ENCODE data around the gene NDUFS4.
"Not testable (repeated sequence)": the region's sequence is repeated elsewhere in the genome, so short reads cannot be mapped to it uniquely, and the experiment has no call there.

The NDUFS4 gene

GRCh38 chr5:53607886-53608285 is 47.4 kb downstream of the NDUFS4 start:
- no peaks in the 10 kb centered on the region for H3K27me3 ChIP-seq (ENCODE audit: low read depth, low read length)
- peaks cover 11 to 17% of the 10 kb centered on the region in 2 donors for H3K36me3 ChIP-seq (ENCODE audit: control insufficient read depth in 1 of 2, insufficient read depth in 2 of 2, low read length in 2 of 2)
- no peaks in the 10 kb centered on the region for H3K9me3 ChIP-seq (ENCODE audit: control insufficient read depth in 1 of 2, low read length in 2 of 2)
- H3K4me1 ChIP-seq (ENCODE audit: control insufficient read depth in 1 of 2, insufficient read depth in 2 of 2, low read length in 2 of 2) = peaks cover 0 to 19% of the 10 kb centered on the region in 2 donors
- H3K4me3 ChIP-seq (ENCODE audit: low read depth in 1 of 2, low read length in 2 of 2) = no peak overlapping the region
- no peak overlapping the region for H3K27ac ChIP-seq (ENCODE audit: low read length)

GRCh38 chr5:53608897-53609296 is 48.5 kb downstream of the NDUFS4 start:
- Histone ChIP-seq H3K36me3 (ENCODE audit: control insufficient read depth in 1 of 2, insufficient read depth in 2 of 2, low read length in 2 of 2) (peaks cover 11 to 17% of the 10 kb centered on the region in 2 donors), H3K4me1 (ENCODE audit: control insufficient read depth in 1 of 2, insufficient read depth in 2 of 2, low read length in 2 of 2) (peaks cover 0 to 22% of the 10 kb centered on the region in 2 donors)
- not testable (repeated sequence) for H3K27ac ChIP-seq (ENCODE audit: low read length); H3K27me3 ChIP-seq (ENCODE audit: low read depth, low read length); H3K4me3 ChIP-seq (ENCODE audit: low read depth in 1 of 2, low read length in 2 of 2); H3K9me3 ChIP-seq (ENCODE audit: control insufficient read depth in 1 of 2, low read length in 2 of 2)

GRCh38 chr5:53613061-53613460 is 52.6 kb downstream of the NDUFS4 start:
- peaks cover 0 to 6% of the 10 kb centered on the region in 2 donors for H3K36me3 ChIP-seq (ENCODE audit: control insufficient read depth in 1 of 2, insufficient read depth in 2 of 2, low read length in 2 of 2)
- peaks cover 0 to 22% of the 10 kb centered on the region in 2 donors for H3K4me1 ChIP-seq (ENCODE audit: control insufficient read depth in 1 of 2, insufficient read depth in 2 of 2, low read length in 2 of 2)
- no peak overlapping the region for H3K27ac ChIP-seq (ENCODE audit: low read length)
- no peak overlapping the region for H3K4me3 ChIP-seq (ENCODE audit: low read depth in 1 of 2, low read length in 2 of 2)
- H3K27me3 ChIP-seq (ENCODE audit: low read depth, low read length) = no peaks in the 10 kb centered on the region
- H3K9me3 ChIP-seq (ENCODE audit: control insufficient read depth in 1 of 2, low read length in 2 of 2) = no peaks in the 10 kb centered on the region

- H3K27me3 ChIP-seq (ENCODE audit: low read depth, low read length) = no peaks in the 10 kb centered on the region
- no peak overlapping the region for H3K27ac ChIP-seq (ENCODE audit: low read length)
- H3K4me1 ChIP-seq (ENCODE audit: control insufficient read depth in 1 of 2, insufficient read depth in 2 of 2, low read length in 2 of 2) = peaks cover 0 to 22% of the 10 kb centered on the region in 2 donors
- no peaks in the 10 kb centered on the region for H3K9me3 ChIP-seq (ENCODE audit: control insufficient read depth in 1 of 2, low read length in 2 of 2)
- peaks cover 0 to 4% of the 10 kb centered on the region in 2 donors for H3K36me3 ChIP-seq (ENCODE audit: control insufficient read depth in 1 of 2, insufficient read depth in 2 of 2, low read length in 2 of 2)
- H3K4me3 ChIP-seq (ENCODE audit: low read depth in 1 of 2, low read length in 2 of 2) = no peak overlapping the region
These were observed 53.1 kb downstream of the NDUFS4 start for GRCh38 chr5:53613536-53613935.

- Histone ChIP-seq H3K9me3 (ENCODE audit: control insufficient read depth in 1 of 2, low read length in 2 of 2) (no peaks in the 10 kb centered on the region), H3K4me1 (ENCODE audit: control insufficient read depth in 1 of 2, insufficient read depth in 2 of 2, low read length in 2 of 2) (peaks cover 0 to 22% of the 10 kb centered on the region in 2 donors), H3K4me3 (ENCODE audit: low read depth in 1 of 2, low read length in 2 of 2) (no peak overlapping the region), H3K27me3 (ENCODE audit: low read depth, low read length) (no peaks in the 10 kb centered on the region), H3K36me3 (ENCODE audit: control insufficient read depth in 1 of 2, insufficient read depth in 2 of 2, low read length in 2 of 2) (no peaks in the 10 kb centered on the region), H3K27ac (ENCODE audit: low read length) (no peak overlapping the region)
These were observed 54.0 kb downstream of the NDUFS4 start for GRCh38 chr5:53614376-53614885.

- H3K27me3 ChIP-seq (ENCODE audit: low read depth, low read length) = no peaks in the 10 kb centered on the region
- no peak overlapping the region for H3K4me3 ChIP-seq (ENCODE audit: low read depth in 1 of 2, low read length in 2 of 2)
- no peaks in the 10 kb centered on the region for H3K36me3 ChIP-seq (ENCODE audit: control insufficient read depth in 1 of 2, insufficient read depth in 2 of 2, low read length in 2 of 2)
These were observed 56.6 kb downstream of the NDUFS4 start for GRCh38 chr5:53616939-53617549.

GRCh38 chr5:53631251-53631650 is 70.8 kb downstream of the NDUFS4 start:
- Histone ChIP-seq H3K36me3 (ENCODE audit: control insufficient read depth in 1 of 2, insufficient read depth in 2 of 2, low read length in 2 of 2) (no peaks in the 10 kb centered on the region), H3K27ac (ENCODE audit: low read length) (no peak overlapping the region), H3K4me1 (ENCODE audit: control insufficient read depth in 1 of 2, insufficient read depth in 2 of 2, low read length in 2 of 2) (no peaks in the 10 kb centered on the region), H3K4me3 (ENCODE audit: low read depth in 1 of 2, low read length in 2 of 2) (no peak overlapping the region), H3K9me3 (ENCODE audit: control insufficient read depth in 1 of 2, low read length in 2 of 2) (peaks cover 0 to 2% of the 10 kb centered on the region in 2 donors), H3K27me3 (ENCODE audit: low read depth, low read length) (no peaks in the 10 kb centered on the region)

More at GRCh38 chr5:53616939-53617549, 56.6 kb downstream of the NDUFS4 start:
- no peaks in the 10 kb centered on the region for H3K9me3 ChIP-seq (ENCODE audit: control insufficient read depth in 1 of 2, low read length in 2 of 2)
- no peak overlapping the region for H3K27ac ChIP-seq (ENCODE audit: low read length)
- H3K4me1 ChIP-seq (ENCODE audit: control insufficient read depth in 1 of 2, insufficient read depth in 2 of 2, low read length in 2 of 2) = peaks cover 0 to 16% of the 10 kb centered on the region in 2 donors

GRCh38 chr5:53642061-53642460 is 81.6 kb downstream of the NDUFS4 start:
- no peaks in the 10 kb centered on the region for H3K27me3 ChIP-seq (ENCODE audit: low read depth, low read length)
- no peaks in the 10 kb centered on the region for H3K9me3 ChIP-seq (ENCODE audit: control insufficient read depth in 1 of 2, low read length in 2 of 2)
- peaks cover 0 to 8% of the 10 kb centered on the region in 2 donors for H3K36me3 ChIP-seq (ENCODE audit: control insufficient read depth in 1 of 2, insufficient read depth in 2 of 2, low read length in 2 of 2)
- H3K4me3 ChIP-seq (ENCODE audit: low read depth in 1 of 2, low read length in 2 of 2) = no peak overlapping the region
- peaks cover 0 to 16% of the 10 kb centered on the region in 2 donors for H3K4me1 ChIP-seq (ENCODE audit: control insufficient read depth in 1 of 2, insufficient read depth in 2 of 2, low read length in 2 of 2)
- H3K27ac ChIP-seq (ENCODE audit: low read length) = no peak overlapping the region

GRCh38 chr5:53643445-53643844 is 83.0 kb downstream of the NDUFS4 start:
- no peaks in the 10 kb centered on the region for H3K9me3 ChIP-seq (ENCODE audit: control insufficient read depth in 1 of 2, low read length in 2 of 2)
- no peak overlapping the region for H3K4me3 ChIP-seq (ENCODE audit: low read depth in 1 of 2, low read length in 2 of 2)
- H3K27ac ChIP-seq (ENCODE audit: low read length) = no peak overlapping the region
- H3K36me3 ChIP-seq (ENCODE audit: control insufficient read depth in 1 of 2, insufficient read depth in 2 of 2, low read length in 2 of 2) = peaks cover 4 to 8% of the 10 kb centered on the region in 2 donors
- H3K4me1 ChIP-seq (ENCODE audit: control insufficient read depth in 1 of 2, insufficient read depth in 2 of 2, low read length in 2 of 2) = peaks cover 0 to 16% of the 10 kb centered on the region in 2 donors
- no peaks in the 10 kb centered on the region for H3K27me3 ChIP-seq (ENCODE audit: low read depth, low read length)

GRCh38 chr5:53645078-53645477 is 84.6 kb downstream of the NDUFS4 start:
- no peaks in the 10 kb centered on the region for H3K27me3 ChIP-seq (ENCODE audit: low read depth, low read length)
- H3K36me3 ChIP-seq (ENCODE audit: control insufficient read depth in 1 of 2, insufficient read depth in 2 of 2, low read length in 2 of 2) = peaks cover 8 to 17% of the 10 kb centered on the region in 2 donors
- no peak overlapping the region for H3K4me3 ChIP-seq (ENCODE audit: low read depth in 1 of 2, low read length in 2 of 2)
- H3K4me1 ChIP-seq (ENCODE audit: control insufficient read depth in 1 of 2, insufficient read depth in 2 of 2, low read length in 2 of 2) = peaks cover 0 to 16% of the 10 kb centered on the region in 2 donors
- no peak overlapping the region for H3K27ac ChIP-seq (ENCODE audit: low read length)
- no peaks in the 10 kb centered on the region for H3K9me3 ChIP-seq (ENCODE audit: control insufficient read depth in 1 of 2, low read length in 2 of 2)

GRCh38 chr5:53649352-53649751 is 88.9 kb downstream of the NDUFS4 start:
- Histone ChIP-seq H3K4me3 (ENCODE audit: low read depth in 1 of 2, low read length in 2 of 2) (no peak overlapping the region), H3K27ac (ENCODE audit: low read length) (no peak overlapping the region), H3K27me3 (ENCODE audit: low read depth, low read length) (no peaks in the 10 kb centered on the region), H3K4me1 (ENCODE audit: control insufficient read depth in 1 of 2, insufficient read depth in 2 of 2, low read length in 2 of 2) (peaks cover 0 to 7% of the 10 kb centered on the region in 2 donors), H3K36me3 (ENCODE audit: control insufficient read depth in 1 of 2, insufficient read depth in 2 of 2, low read length in 2 of 2) (peaks cover 8 to 17% of the 10 kb centered on the region in 2 donors), H3K9me3 (ENCODE audit: control insufficient read depth in 1 of 2, low read length in 2 of 2) (no peaks in the 10 kb centered on the region)

GRCh38 chr5:53660573-53660972 is 100.1 kb downstream of the NDUFS4 start:
- not testable (repeated sequence) for H3K27ac ChIP-seq (ENCODE audit: low read length); H3K36me3 ChIP-seq (ENCODE audit: control insufficient read depth in 1 of 2, insufficient read depth in 2 of 2, low read length in 2 of 2); H3K9me3 ChIP-seq (ENCODE audit: control insufficient read depth in 1 of 2, low read length in 2 of 2); H3K4me3 ChIP-seq (ENCODE audit: low read depth in 1 of 2, low read length in 2 of 2); H3K27me3 ChIP-seq (ENCODE audit: low read depth, low read length); H3K4me1 ChIP-seq (ENCODE audit: control insufficient read depth in 1 of 2, insufficient read depth in 2 of 2, low read length in 2 of 2)
